Ovary (tissue), 3 donors: ENCODE results near the gene MED14.

Experiments used
- CTCF ChIP-seq, 3 donors: fragments of 450-650 bp in 2 of 3; fragments of 200-600 bp in 1 of 3; IDR thresholded peaks; one replicate each; pipeline versions ENCODE4 v1.5.1 to v1.8.0; 2016 to 2022; ENCODE audit warnings: antibody characterized with exemption in 3 of 3, mild to moderate bottlenecking in 1 of 3
- EP300 ChIP-seq: sonication (generic); formaldehyde crosslinking; IDR thresholded peaks from one replicate; pipeline ENCODE4 v1.6.1; 2017; ENCODE audit warnings: antibody characterized with exemption
- POLR2A ChIP-seq: fragments of 450-650 bp; IDR thresholded peaks from one replicate; pipeline ENCODE4 v1.6.1; 2017; ENCODE audit warnings: antibody characterized with exemption, mild to moderate bottlenecking, moderate library complexity
- donor health status: DM: no; HTN: no; CAD: no.

- no peak for TF ChIP-seq CTCF (IDR thresholded peaks at IDR 0.05)
- TF ChIP-seq POLR2A = no peak
- no peak for TF ChIP-seq EP300
Observed at GRCh38 chrX:40612511-40612910, 122.8 kb downstream of the MED14 start.
